Measurements from ENCODE around the gene GALNT13. TPM values are rescaled to one million over a fixed set of nuclear protein-coding genes. Genes with fewer than 3 reads are reported as not detected.

The GALNT13 gene
- polyA plus RNA-seq (2011; rRNA removed): 14.3 and 15.6 TPM in 2 replicates
- 3.3 and 3.4 TPM in 2 replicates for polyA plus RNA-seq (2012; cell fraction: cytosol; rRNA removed)
- polyA plus RNA-seq (2012; cell fraction: nucleus; rRNA removed): 1.3 and 2.5 TPM in 2 replicates
- polyA plus RNA-seq (2017; fragmentation: RNase III; extraction: RNeasy Plus Mini Kit Qiagen cat#74134 plus additional on column Dnase treatment): 11.7 to 12.8 TPM (median 12.1 TPM) in 3 replicates
- polyA minus RNA-seq (2011; rRNA and poly(A)+ RNA removed): 6.5 and 6.9 TPM in 2 replicates

GRCh38 chr2:153871231-153872221 is at the start of gene GALNT13:
Gene GALNT13, plus strand, starts transcription at chr2:153871922.
- CTCF ChIA-PET: interaction anchor here (0.8 to 2.0 kb wide), 9 partner anchors 9 to 504 kb away, joined by 3 to 14 read pairs (median 3); no protein-coding TSS in a partner anchor
- Histone ChIP-seq H3K4me2 (peak within 1 kb of the TSS; percentile 97), H3K4me1 (peaks cover 10% of the 10 kb centered on the region; the same call in 2 of the 3 replicates), H3K27ac (peak within 1 kb of the TSS; percentile 87 to 94), H3K9me3 (no peaks in the 10 kb centered on the region), H3K4me3 (peak within 1 kb of the TSS; percentile 86)
- FAIRE-seq (no peak), DNase-seq (ENCODE audit: low read depth in 1 of 2, low spot score in 1 of 2) (peak; percentile 47 to 97), ATAC-seq (peak; percentile 92 to 95)
- POLR2A ChIA-PET: interaction anchor here (0.8 to 1.3 kb wide), 6 partner anchors 272 to 1696 kb away, joined by 3 to 17 read pairs (median 5); partner anchors contain the start of gene STAM2
- under 1% methylated on average over 19 of the region's 93 CpGs for WGBS (ENCODE audit: missing lambda C conversion rate)
- TF ChIP-seq, protein P1, sequence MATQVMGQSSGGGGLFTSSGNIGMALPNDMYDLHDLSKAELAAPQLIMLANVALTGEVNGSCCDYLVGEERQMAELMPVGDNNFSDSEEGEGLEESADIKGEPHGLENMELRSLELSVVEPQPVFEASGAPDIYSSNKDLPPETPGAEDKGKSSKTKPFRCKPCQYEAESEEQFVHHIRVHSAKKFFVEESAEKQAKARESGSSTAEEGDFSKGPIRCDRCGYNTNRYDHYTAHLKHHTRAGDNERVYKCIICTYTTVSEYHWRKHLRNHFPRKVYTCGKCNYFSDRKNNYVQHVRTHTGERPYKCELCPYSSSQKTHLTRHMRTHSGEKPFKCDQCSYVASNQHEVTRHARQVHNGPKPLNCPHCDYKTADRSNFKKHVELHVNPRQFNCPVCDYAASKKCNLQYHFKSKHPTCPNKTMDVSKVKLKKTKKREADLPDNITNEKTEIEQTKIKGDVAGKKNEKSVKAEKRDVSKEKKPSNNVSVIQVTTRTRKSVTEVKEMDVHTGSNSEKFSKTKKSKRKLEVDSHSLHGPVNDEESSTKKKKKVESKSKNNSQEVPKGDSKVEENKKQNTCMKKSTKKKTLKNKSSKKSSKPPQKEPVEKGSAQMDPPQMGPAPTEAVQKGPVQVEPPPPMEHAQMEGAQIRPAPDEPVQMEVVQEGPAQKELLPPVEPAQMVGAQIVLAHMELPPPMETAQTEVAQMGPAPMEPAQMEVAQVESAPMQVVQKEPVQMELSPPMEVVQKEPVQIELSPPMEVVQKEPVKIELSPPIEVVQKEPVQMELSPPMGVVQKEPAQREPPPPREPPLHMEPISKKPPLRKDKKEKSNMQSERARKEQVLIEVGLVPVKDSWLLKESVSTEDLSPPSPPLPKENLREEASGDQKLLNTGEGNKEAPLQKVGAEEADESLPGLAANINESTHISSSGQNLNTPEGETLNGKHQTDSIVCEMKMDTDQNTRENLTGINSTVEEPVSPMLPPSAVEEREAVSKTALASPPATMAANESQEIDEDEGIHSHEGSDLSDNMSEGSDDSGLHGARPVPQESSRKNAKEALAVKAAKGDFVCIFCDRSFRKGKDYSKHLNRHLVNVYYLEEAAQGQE (IDR thresholded peaks at IDR 0.05): peak; percentile 85
- TF ChIP-seq FOSB (CRISPR knock-in tag; IDR thresholded peaks at IDR 0.05) (no peak), SREBF2 (IDR thresholded peaks at IDR 0.05) (no peak), POLR2A (IDR thresholded peaks at IDR 0.05; ENCODE audit: low read length) (peak; percentile 70), HDAC2 (IDR thresholded peaks at IDR 0.05) (0 out of 2 replicates have a peak, but pooled peaks have one; percentile 15), KDM5A (IDR thresholded peaks at IDR 0.05) (no peak), PBX3 (IDR thresholded peaks at IDR 0.05) (0 out of 2 replicates have a peak, but pooled peaks have one; percentile 24), NPAS2 (CRISPR knock-in tag; IDR thresholded peaks at IDR 0.05; ENCODE audit: borderline replicate concordance) (no peak), EHF (CRISPR knock-in tag; IDR thresholded peaks at IDR 0.05) (no peak), RNF2 (IDR thresholded peaks at IDR 0.05; ENCODE audit: borderline replicate concordance, low read depth) (no peak), RARB (CRISPR knock-in tag; IDR thresholded peaks at IDR 0.05) (no peak), CHD2 (IDR thresholded peaks at IDR 0.05; ENCODE audit: low read length, partially characterized antibody) (peak; percentile 85), ZFP36 (IDR thresholded peaks at IDR 0.05; ENCODE audit: borderline replicate concordance, partially characterized antibody) (no peak), JUN (IDR thresholded peaks at IDR 0.05) (peak in 1 of 2 experiments; percentile 75; a peak in 3 of 5 replicates), CEBPB (IDR thresholded peaks at IDR 0.05) (peak in 1 of 2 experiments; percentile 42; a peak in 1 of 4 replicates), POLR2AphosphoS2 (conservative IDR thresholded peaks at IDR 0.05; ENCODE audit: low read length) (no peak), HOXA7 (CRISPR knock-in tag; IDR thresholded peaks at IDR 0.05) (no peak), HMGXB4 (CRISPR knock-in tag; IDR thresholded peaks at IDR 0.05; ENCODE audit: borderline replicate concordance) (no peak), ZNF302 (CRISPR knock-in tag; IDR thresholded peaks at IDR 0.05) (no peak), KDM1A (IDR thresholded peaks at IDR 0.05; ENCODE audit: low read depth) (no peak), CBX8 (IDR thresholded peaks at IDR 0.05) (no peak), PHF8 (IDR thresholded peaks at IDR 0.05; ENCODE audit: borderline replicate concordance, low read depth) (peak; percentile 72; the same call in 1 of the 2 replicates), RCOR1 (IDR thresholded peaks at IDR 0.05; ENCODE audit: low read depth, low read length) (no peak), EP300 (IDR thresholded peaks at IDR 0.05) (no peak), MAFK (IDR thresholded peaks at IDR 0.05; ENCODE audit: partially characterized antibody) (no peak), CBX2 (IDR thresholded peaks at IDR 0.05; ENCODE audit: borderline replicate concordance, low read depth) (no peak), MAX (IDR thresholded peaks at IDR 0.05) (peak; percentile 84), FOXS1 (CRISPR knock-in tag; IDR thresholded peaks at IDR 0.05) (no peak), EHMT2 (IDR thresholded peaks at IDR 0.05; ENCODE audit: low read depth) (no peak)
- TF ChIP-seq, protein P2, sequence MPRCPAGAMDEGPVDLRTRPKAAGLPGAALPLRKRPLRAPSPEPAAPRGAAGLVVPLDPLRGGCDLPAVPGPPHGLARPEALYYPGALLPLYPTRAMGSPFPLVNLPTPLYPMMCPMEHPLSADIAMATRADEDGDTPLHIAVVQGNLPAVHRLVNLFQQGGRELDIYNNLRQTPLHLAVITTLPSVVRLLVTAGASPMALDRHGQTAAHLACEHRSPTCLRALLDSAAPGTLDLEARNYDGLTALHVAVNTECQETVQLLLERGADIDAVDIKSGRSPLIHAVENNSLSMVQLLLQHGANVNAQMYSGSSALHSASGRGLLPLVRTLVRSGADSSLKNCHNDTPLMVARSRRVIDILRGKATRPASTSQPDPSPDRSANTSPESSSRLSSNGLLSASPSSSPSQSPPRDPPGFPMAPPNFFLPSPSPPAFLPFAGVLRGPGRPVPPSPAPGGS (IDR thresholded peaks at IDR 0.05): peak; percentile 68; the same call in 1 of the 3 replicates
- TF ChIP-seq, protein P3, sequence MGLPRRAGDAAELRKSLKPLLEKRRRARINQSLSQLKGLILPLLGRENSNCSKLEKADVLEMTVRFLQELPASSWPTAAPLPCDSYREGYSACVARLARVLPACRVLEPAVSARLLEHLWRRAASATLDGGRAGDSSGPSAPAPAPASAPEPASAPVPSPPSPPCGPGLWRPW (IDR thresholded peaks at IDR 0.05): no peak
